ENCODE measurements around the gene VSTM2L. TPM values are rescaled to one million over a fixed set of nuclear protein-coding genes. Genes with fewer than 3 reads are reported as not detected.

VSTM2L gene
- total and polyA plus RNA-seq, 2 donors: 1.3 to 1.6 TPM

- DNase-seq (ENCODE audit: extremely low spot score): no peak
- no peaks in the 10 kb centered on the region for H3K36me3 ChIP-seq (ENCODE audit: insufficient read depth)
- H3K4me1 ChIP-seq (ENCODE audit: insufficient read depth): no peaks in the 10 kb centered on the region
- WGBS: 86% methylated on average over 12 of the region's 12 CpGs
- no peak overlapping the region for H3K27ac ChIP-seq (ENCODE audit: low read depth)
- no peak overlapping the region for H3K4me3 ChIP-seq (ENCODE audit: low read depth, low read length)
Measured at GRCh38 chr20:37938181-37938750, 35.3 kb downstream of the VSTM2L start.

GRCh38 chr20:37938954-37939353, 36.0 kb downstream of the VSTM2L start:
- Histone ChIP-seq H3K36me3 (ENCODE audit: insufficient read depth) (no peaks in the 10 kb centered on the region), H3K4me1 (ENCODE audit: insufficient read depth) (no peaks in the 10 kb centered on the region), H3K27ac (ENCODE audit: low read depth) (no peak overlapping the region), H3K4me3 (ENCODE audit: low read depth, low read length) (no peak overlapping the region)
- no peak for DNase-seq (ENCODE audit: extremely low spot score)
- WGBS: 96% methylated on average over 9 of the region's 9 CpGs

- Histone ChIP-seq H3K4me1 (ENCODE audit: insufficient read depth) (no peaks in the 10 kb centered on the region), H3K36me3 (ENCODE audit: insufficient read depth) (no peaks in the 10 kb centered on the region), H3K27ac (ENCODE audit: low read depth) (no peak overlapping the region), H3K4me3 (ENCODE audit: low read depth, low read length) (no peak overlapping the region)
- no peak for DNase-seq (ENCODE audit: extremely low spot score)
- 82% methylated on average over 25 of the region's 25 CpGs for WGBS
Measured at GRCh38 chr20:37939701-37940560, 37.0 kb downstream of the VSTM2L start.

GRCh38 chr20:37940858-37941257, 37.9 kb downstream of the VSTM2L start:
- H3K4me1 ChIP-seq (ENCODE audit: insufficient read depth): no peaks in the 10 kb centered on the region
- H3K36me3 ChIP-seq (ENCODE audit: insufficient read depth): no peaks in the 10 kb centered on the region
- no peak overlapping the region for H3K27ac ChIP-seq (ENCODE audit: low read depth)
- 82% methylated on average over 6 of the region's 6 CpGs for WGBS
- no peak for DNase-seq (ENCODE audit: extremely low spot score)
- H3K4me3 ChIP-seq (ENCODE audit: low read depth, low read length): no peak overlapping the region

- 65% methylated on average over 8 of the region's 8 CpGs for WGBS
- Histone ChIP-seq H3K4me3 (ENCODE audit: low read depth, low read length) (no peak overlapping the region), H3K27ac (ENCODE audit: low read depth) (no peak overlapping the region), H3K36me3 (ENCODE audit: insufficient read depth) (no peaks in the 10 kb centered on the region), H3K4me1 (ENCODE audit: insufficient read depth) (no peaks in the 10 kb centered on the region)
- no peak for DNase-seq (ENCODE audit: extremely low spot score)
Measured at GRCh38 chr20:37941332-37941731, 38.4 kb downstream of the VSTM2L start.

GRCh38 chr20:37941992-37942391, 39.1 kb downstream of the VSTM2L start:
- no peaks in the 10 kb centered on the region for H3K4me1 ChIP-seq (ENCODE audit: insufficient read depth)
- 92% methylated on average over 6 of the region's 6 CpGs for WGBS
- no peak for DNase-seq (ENCODE audit: extremely low spot score)
- no peaks in the 10 kb centered on the region for H3K36me3 ChIP-seq (ENCODE audit: insufficient read depth)
- H3K27ac ChIP-seq (ENCODE audit: low read depth): no peak overlapping the region
- no peak overlapping the region for H3K4me3 ChIP-seq (ENCODE audit: low read depth, low read length)

- no peak overlapping the region for H3K27ac ChIP-seq (ENCODE audit: low read depth)
- DNase-seq (ENCODE audit: extremely low spot score): no peak
- H3K4me1 ChIP-seq (ENCODE audit: insufficient read depth): no peaks in the 10 kb centered on the region
- no peak overlapping the region for H3K4me3 ChIP-seq (ENCODE audit: low read depth, low read length)
- no peaks in the 10 kb centered on the region for H3K36me3 ChIP-seq (ENCODE audit: insufficient read depth)
- WGBS: 77% methylated on average over 12 of the region's 12 CpGs
Measured at GRCh38 chr20:37943033-37943432, 40.1 kb downstream of the VSTM2L start.

- Histone ChIP-seq H3K36me3 (ENCODE audit: insufficient read depth) (no peaks in the 10 kb centered on the region), H3K4me3 (ENCODE audit: low read depth, low read length) (no peak overlapping the region), H3K27ac (ENCODE audit: low read depth) (no peak overlapping the region), H3K4me1 (ENCODE audit: insufficient read depth) (no peaks in the 10 kb centered on the region)
- 89% methylated on average over 47 of the region's 47 CpGs for WGBS
- no peak for DNase-seq (ENCODE audit: extremely low spot score)
Measured at GRCh38 chr20:37943501-37944455, 40.9 kb downstream of the VSTM2L start.

GRCh38 chr20:37944456-37944981, 41.6 kb downstream of the VSTM2L start:
- Histone ChIP-seq H3K36me3 (ENCODE audit: insufficient read depth) (no peaks in the 10 kb centered on the region), H3K4me3 (ENCODE audit: low read depth, low read length) (no peak overlapping the region), H3K27ac (ENCODE audit: low read depth) (no peak overlapping the region), H3K4me1 (ENCODE audit: insufficient read depth) (no peaks in the 10 kb centered on the region)
- DNase-seq (ENCODE audit: extremely low spot score): no peak
- 76% methylated on average over 11 of the region's 11 CpGs for WGBS

GRCh38 chr20:37945091-37945547, 42.2 kb downstream of the VSTM2L start:
- DNase-seq (ENCODE audit: extremely low spot score): no peak
- no peak overlapping the region for H3K27ac ChIP-seq (ENCODE audit: low read depth)

GRCh38 chr20:37946946-37947345, 44.0 kb downstream of the VSTM2L start:
- Histone ChIP-seq H3K36me3 (ENCODE audit: insufficient read depth) (no peaks in the 10 kb centered on the region), H3K4me3 (ENCODE audit: low read depth, low read length) (no peak overlapping the region), H3K4me1 (ENCODE audit: insufficient read depth) (no peaks in the 10 kb centered on the region), H3K27ac (ENCODE audit: low read depth) (no peak overlapping the region)
- DNase-seq (ENCODE audit: extremely low spot score): no peak
- 87% methylated on average over 5 of the region's 5 CpGs for WGBS

More at GRCh38 chr20:37945091-37945547, 42.2 kb downstream of the VSTM2L start:
- Histone ChIP-seq H3K4me3 (ENCODE audit: low read depth, low read length) (no peak overlapping the region), H3K4me1 (ENCODE audit: insufficient read depth) (no peaks in the 10 kb centered on the region), H3K36me3 (ENCODE audit: insufficient read depth) (no peaks in the 10 kb centered on the region)
- 58% methylated on average over 11 of the region's 11 CpGs for WGBS

- WGBS: 92% methylated on average over 6 of the region's 6 CpGs
Measured at GRCh38 chr20:37947943-37948342, 45.0 kb downstream of the VSTM2L start.

GRCh38 chr20:37948956-37949355, 46.0 kb downstream of the VSTM2L start:
- Histone ChIP-seq H3K36me3 (ENCODE audit: insufficient read depth) (no peaks in the 10 kb centered on the region), H3K4me3 (ENCODE audit: low read depth, low read length) (no peak overlapping the region), H3K4me1 (ENCODE audit: insufficient read depth) (no peaks in the 10 kb centered on the region), H3K27ac (ENCODE audit: low read depth) (no peak overlapping the region)
- 78% methylated on average over 11 of the region's 11 CpGs for WGBS
- DNase-seq (ENCODE audit: extremely low spot score): no peak

More at GRCh38 chr20:37947943-37948342, 45.0 kb downstream of the VSTM2L start:
- H3K4me3 ChIP-seq (ENCODE audit: low read depth, low read length): no peak overlapping the region
- H3K36me3 ChIP-seq (ENCODE audit: insufficient read depth): no peaks in the 10 kb centered on the region
- H3K27ac ChIP-seq (ENCODE audit: low read depth): no peak overlapping the region
- no peak for DNase-seq (ENCODE audit: extremely low spot score)
- no peaks in the 10 kb centered on the region for H3K4me1 ChIP-seq (ENCODE audit: insufficient read depth)

All from urinary bladder (tissue), 4 donors.